Smooth muscle cell (in vitro differentiated cells): ENCODE measurements around the gene DALRD3. TPM values are rescaled to one million over a fixed set of nuclear protein-coding genes. Genes with fewer than 3 reads are reported as not detected.

ENCODE experiments used
- DNase-seq: peaks from one replicate; lab custom pipeline; 2025; ENCODE audit not compliant: unreplicated experiment; lab: John Stamatoyannopoulos, UW
- H2AFZ ChIP-seq: fragments of 200-600 bp; sonication (generic); 2 replicates; pipeline ENCODE4 v1.6.0; 2016; ENCODE audit warnings: antibody characterized with exemption, low read depth, mild to moderate bottlenecking
- H3F3A ChIP-seq: fragments of 200-600 bp; sonication (generic); 2 replicates; pipeline ENCODE4 v1.6.0; 2017; ENCODE audit warnings: antibody characterized with exemption, low read depth
- H3K27ac ChIP-seq: fragments of 200-600 bp; sonication (generic); 2 replicates; pipeline ENCODE4 v1.5.1; 2016; ENCODE audit warnings: low read depth, mild to moderate bottlenecking
- H3K27me3 ChIP-seq: fragments of 200-600 bp; sonication (generic); 2 replicates; pipeline ENCODE4 v1.6.1; 2016; ENCODE audit warnings: low read depth, mild to moderate bottlenecking
- H3K36me3 ChIP-seq: fragments of 200-600 bp; sonication (generic); 2 replicates; pipeline ENCODE4 v1.5.1; 2016; ENCODE audit warnings: low read depth
- H3K4me1 ChIP-seq: fragments of 200-600 bp; sonication (generic); 2 replicates; pipeline ENCODE4 v1.5.1; 2016; ENCODE audit warnings: low read depth
- H3K4me2 ChIP-seq: fragments of 200-600 bp; sonication (generic); 2 replicates; pipeline ENCODE4 v1.6.0; 2016; ENCODE audit warnings: mild to moderate bottlenecking
- H3K4me3 ChIP-seq: fragments of 200-600 bp; sonication (generic); 2 replicates; pipeline ENCODE4 v1.5.1; 2016; ENCODE audit warnings: mild to moderate bottlenecking
- H3K79me2 ChIP-seq: fragments of 200-600 bp; sonication (generic); 2 replicates; pipeline ENCODE4 v1.6.0; 2016; ENCODE audit warnings: low read depth, mild to moderate bottlenecking
- H3K9ac ChIP-seq: fragments of 200-600 bp; sonication (generic); 2 replicates; pipeline ENCODE4 v1.6.0; 2016; ENCODE audit warnings: low read depth
- H3K9me3 ChIP-seq: fragments of 200-600 bp; sonication (generic); replicated peaks from 2 replicates; pipeline ENCODE4 v1.5.1; 2016; ENCODE audit warnings: low read depth
- H4K20me1 ChIP-seq: fragments of 200-600 bp; sonication (generic); 2 replicates; pipeline ENCODE4 v1.6.0; 2016; ENCODE audit warnings: low read depth
- CTCF ChIP-seq: fragments of 200-600 bp; sonication (generic); IDR thresholded peaks from 2 replicates; pipeline ENCODE4 v1.5.1; 2017; ENCODE audit warnings: borderline replicate concordance, mild to moderate bottlenecking, antibody characterized with exemption; ENCODE audit not compliant: insufficient read depth, poor library complexity, severe bottlenecking
- WGBS: methylation state at CpG from one replicate; pipeline ENCODE4 v1.1.7; 2016; ENCODE audit warnings: low lambda C conversion rate; 5-methylcytosine and 5-hydroxymethylcytosine counted together
- polyA plus RNA-seq: library from polyadenylated mRNA; unstranded; fragments of >200 nt; fragmentation: Nextera tagmentation; extraction: Ambion mirVana; gene quantifications from 2 replicates; pipeline ENCODE4 v1.2.1, GENCODE V29; 2016
- total RNA-seq: library from RNA; depleted of rRNA; stranded (reverse); fragments of >200 nt; gene quantifications from 2 replicates; pipeline ENCODE4 v1.2.3, GENCODE V29; 2014

Gene DALRD3
- total and polyA plus RNA-seq, 2 experiments from 2014 or later: 35.6 to 39.0 TPM

- no peak overlapping the region for H3K4me2 ChIP-seq
- H3K9ac ChIP-seq: no peak overlapping the region
- H3F3A ChIP-seq: peaks cover 4% of the 10 kb centered on the region
- H3K4me1 ChIP-seq: peaks cover 16% of the 10 kb centered on the region
- no peak overlapping the region for H3K4me3 ChIP-seq
- H3K79me2 ChIP-seq: peaks cover 22% of the 10 kb centered on the region
- H3K27me3 ChIP-seq: no peaks in the 10 kb centered on the region
- no peaks in the 10 kb centered on the region for H3K9me3 ChIP-seq
- WGBS: 92% methylated on average over 16 of the region's 16 CpGs
- no peak overlapping the region for H2AFZ ChIP-seq
- no peak for DNase-seq
- H4K20me1 ChIP-seq: peaks cover 17% of the 10 kb centered on the region
- no peak for TF ChIP-seq CTCF
- H3K27ac ChIP-seq: no peak overlapping the region
- H3K36me3 ChIP-seq: no peaks in the 10 kb centered on the region
Observed at GRCh38 chr3:49004352-49005302, 13.8 kb downstream of the DALRD3 start.

GRCh38 chr3:49001155-49001554 is 17.2 kb downstream of the DALRD3 start:
- Histone ChIP-seq H3K36me3 (no peaks in the 10 kb centered on the region), H3K27me3 (no peaks in the 10 kb centered on the region), H3K9me3 (no peaks in the 10 kb centered on the region), H3F3A (no peaks in the 10 kb centered on the region), H3K4me2 (no peak overlapping the region), H3K79me2 (no peaks in the 10 kb centered on the region), H4K20me1 (no peaks in the 10 kb centered on the region), H3K4me1 (peaks cover 9% of the 10 kb centered on the region), H3K9ac (no peak overlapping the region), H3K27ac (no peak overlapping the region), H3K4me3 (no peak overlapping the region), H2AFZ (no peak overlapping the region)
- DNase-seq: no peak
- WGBS: 96% methylated on average over 6 of the region's 6 CpGs
- no peak for TF ChIP-seq CTCF

GRCh38 chr3:48999085-48999858 is 19.1 kb downstream of the DALRD3 start:
- no peaks in the 10 kb centered on the region for H3K9me3 ChIP-seq
- no peaks in the 10 kb centered on the region for H3K79me2 ChIP-seq
- H3K4me2 ChIP-seq: no peak overlapping the region
- no peak overlapping the region for H2AFZ ChIP-seq
- no peaks in the 10 kb centered on the region for H3F3A ChIP-seq
- 92% methylated on average over 8 of the region's 8 CpGs for WGBS
- no peak for DNase-seq
- no peak overlapping the region for H3K9ac ChIP-seq
- H3K4me3 ChIP-seq: no peak overlapping the region
- no peak overlapping the region for H3K27ac ChIP-seq
- no peaks in the 10 kb centered on the region for H3K36me3 ChIP-seq
- no peaks in the 10 kb centered on the region for H4K20me1 ChIP-seq
- H3K27me3 ChIP-seq: no peaks in the 10 kb centered on the region
- peaks cover 8% of the 10 kb centered on the region for H3K4me1 ChIP-seq
- no peak for TF ChIP-seq CTCF
